ENCODE measurements around the gene ZNF592.

The ZNF592 gene

DNA sequence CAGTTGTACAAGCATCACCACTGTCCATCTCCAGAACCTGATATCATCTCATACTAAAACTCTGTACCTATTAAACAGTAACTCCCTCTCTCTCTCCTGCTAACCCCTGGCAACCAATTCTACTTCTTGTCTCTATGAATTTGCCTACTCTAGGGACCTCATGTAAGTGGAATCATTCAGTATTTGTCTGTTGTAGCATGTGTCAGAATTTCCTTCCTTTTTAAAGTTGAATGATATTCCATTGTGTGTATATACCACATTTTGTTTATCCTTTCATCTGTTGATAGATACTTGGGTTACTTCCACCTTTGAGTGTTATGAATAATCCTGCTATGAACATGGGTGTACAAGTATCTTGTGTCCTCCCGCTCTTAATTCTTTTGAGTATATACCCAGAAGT is 16.6 kb downstream of the ZNF592 start:
- H3K4me2 ChIP-seq (ENCODE audit: low read length), result no peak overlapping the region
- H3K27me3 ChIP-seq (ENCODE audit: control insufficient read depth, insufficient read depth, low read length), result no peaks in the 10 kb centered on the region
- no peak overlapping the region for H3K9ac ChIP-seq (ENCODE audit: low read depth, low read length)
- H3K36me3 ChIP-seq (ENCODE audit: insufficient read depth, low read length), result peaks cover 32% of the 10 kb centered on the region
- no peaks in the 10 kb centered on the region for H3K9me3 ChIP-seq (replicated peaks; ENCODE audit: low read length)
- peaks cover 17% of the 10 kb centered on the region for H3K4me1 ChIP-seq (ENCODE audit: control insufficient read depth, insufficient read depth, low read length)
- H3K4me3 ChIP-seq (ENCODE audit: low read length), result no peak overlapping the region

GRCh38 chr15:84765675-84766074 is 17.3 kb downstream of the ZNF592 start:
- H3K9me3 ChIP-seq (replicated peaks; ENCODE audit: low read length), result no peaks in the 10 kb centered on the region
- H3K36me3 ChIP-seq (ENCODE audit: insufficient read depth, low read length), result peaks cover 32% of the 10 kb centered on the region
- no peak overlapping the region for H3K9ac ChIP-seq (ENCODE audit: low read depth, low read length)
- peaks cover 17% of the 10 kb centered on the region for H3K4me1 ChIP-seq (ENCODE audit: control insufficient read depth, insufficient read depth, low read length)
- H3K4me2 ChIP-seq (ENCODE audit: low read length), result no peak overlapping the region
- no peaks in the 10 kb centered on the region for H3K27me3 ChIP-seq (ENCODE audit: control insufficient read depth, insufficient read depth, low read length)
- H3K4me3 ChIP-seq (ENCODE audit: low read length), result no peak overlapping the region

GRCh38 chr15:84766461-84767035 is 18.2 kb downstream of the ZNF592 start:
- Histone ChIP-seq H3K4me1 (ENCODE audit: control insufficient read depth, insufficient read depth, low read length) (peaks cover 13% of the 10 kb centered on the region), H3K36me3 (ENCODE audit: insufficient read depth, low read length) (peaks cover 32% of the 10 kb centered on the region), H3K4me2 (ENCODE audit: low read length) (no peak overlapping the region), H3K9me3 (replicated peaks; ENCODE audit: low read length) (no peaks in the 10 kb centered on the region), H3K9ac (ENCODE audit: low read depth, low read length) (no peak overlapping the region), H3K4me3 (ENCODE audit: low read length) (no peak overlapping the region), H3K27me3 (ENCODE audit: control insufficient read depth, insufficient read depth, low read length) (no peaks in the 10 kb centered on the region)

DNA sequence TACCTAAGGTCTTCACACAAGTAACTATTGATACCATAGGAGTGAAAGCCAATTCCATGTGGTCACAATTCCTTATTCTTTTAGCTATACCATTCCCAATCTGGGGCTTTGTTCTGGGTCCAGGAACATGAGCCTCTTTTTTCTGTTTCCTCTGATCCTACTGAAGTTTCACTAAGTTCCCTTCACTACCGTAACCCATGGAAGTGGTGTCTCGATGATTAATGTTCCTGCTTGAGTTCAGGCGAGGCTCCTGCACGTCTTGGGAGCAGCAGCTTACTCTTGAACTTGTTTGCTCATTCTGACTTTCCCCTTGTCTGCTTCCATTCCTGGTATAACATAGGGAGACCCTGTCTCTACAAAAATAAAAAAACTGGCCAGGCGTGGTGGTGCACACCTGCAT is 23.6 kb downstream of the ZNF592 start:
- no peaks in the 10 kb centered on the region for H3K4me1 ChIP-seq (ENCODE audit: control insufficient read depth, insufficient read depth, low read length)
- peaks cover 29% of the 10 kb centered on the region for H3K36me3 ChIP-seq (ENCODE audit: insufficient read depth, low read length)
- H3K4me2 ChIP-seq (ENCODE audit: low read length), result no peak overlapping the region
- H3K9ac ChIP-seq (ENCODE audit: low read depth, low read length), result no peak overlapping the region
- H3K4me3 ChIP-seq (ENCODE audit: low read length), result no peak overlapping the region
- no peaks in the 10 kb centered on the region for H3K27me3 ChIP-seq (ENCODE audit: control insufficient read depth, insufficient read depth, low read length)
- no peaks in the 10 kb centered on the region for H3K9me3 ChIP-seq (replicated peaks; ENCODE audit: low read length)

DNA sequence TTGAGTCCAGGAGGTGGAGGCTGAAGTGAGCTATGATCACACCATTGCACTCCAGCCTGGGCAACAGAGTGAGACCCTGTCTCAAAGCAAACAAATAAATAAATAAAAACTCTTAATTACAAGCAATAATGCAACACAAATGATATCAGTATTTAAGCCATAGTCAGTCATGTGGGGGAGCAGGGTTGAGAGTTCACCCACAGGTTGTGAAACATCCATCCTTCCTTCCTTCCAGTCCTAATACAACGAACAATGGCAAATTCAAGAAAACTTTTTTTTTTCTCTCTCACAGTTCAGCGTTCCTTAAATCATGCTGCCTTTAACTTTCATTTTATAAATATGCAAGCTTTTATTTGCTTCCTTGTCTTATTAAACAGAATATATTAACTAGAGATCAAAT is 24.1 kb downstream of the ZNF592 start:
- H3K36me3 ChIP-seq (ENCODE audit: insufficient read depth, low read length), result peaks cover 25% of the 10 kb centered on the region
- H3K4me3 ChIP-seq (ENCODE audit: low read length), result no peak overlapping the region
- H3K4me2 ChIP-seq (ENCODE audit: low read length), result no peak overlapping the region
- H3K9me3 ChIP-seq (replicated peaks; ENCODE audit: low read length), result no peaks in the 10 kb centered on the region
- no peaks in the 10 kb centered on the region for H3K27me3 ChIP-seq (ENCODE audit: control insufficient read depth, insufficient read depth, low read length)
- no peaks in the 10 kb centered on the region for H3K4me1 ChIP-seq (ENCODE audit: control insufficient read depth, insufficient read depth, low read length)
- H3K9ac ChIP-seq (ENCODE audit: low read depth, low read length), result no peak overlapping the region

GRCh38 chr15:84773716-84774115 is 25.3 kb downstream of the ZNF592 start:
- Histone ChIP-seq H3K4me2 (ENCODE audit: low read length) (no peak overlapping the region), H3K4me1 (ENCODE audit: control insufficient read depth, insufficient read depth, low read length) (no peaks in the 10 kb centered on the region), H3K9ac (ENCODE audit: low read depth, low read length) (no peak overlapping the region), H3K9me3 (replicated peaks; ENCODE audit: low read length) (no peaks in the 10 kb centered on the region), H3K36me3 (ENCODE audit: insufficient read depth, low read length) (peaks cover 25% of the 10 kb centered on the region), H3K4me3 (ENCODE audit: low read length) (no peak overlapping the region), H3K27me3 (ENCODE audit: control insufficient read depth, insufficient read depth, low read length) (no peaks in the 10 kb centered on the region)

DNA sequence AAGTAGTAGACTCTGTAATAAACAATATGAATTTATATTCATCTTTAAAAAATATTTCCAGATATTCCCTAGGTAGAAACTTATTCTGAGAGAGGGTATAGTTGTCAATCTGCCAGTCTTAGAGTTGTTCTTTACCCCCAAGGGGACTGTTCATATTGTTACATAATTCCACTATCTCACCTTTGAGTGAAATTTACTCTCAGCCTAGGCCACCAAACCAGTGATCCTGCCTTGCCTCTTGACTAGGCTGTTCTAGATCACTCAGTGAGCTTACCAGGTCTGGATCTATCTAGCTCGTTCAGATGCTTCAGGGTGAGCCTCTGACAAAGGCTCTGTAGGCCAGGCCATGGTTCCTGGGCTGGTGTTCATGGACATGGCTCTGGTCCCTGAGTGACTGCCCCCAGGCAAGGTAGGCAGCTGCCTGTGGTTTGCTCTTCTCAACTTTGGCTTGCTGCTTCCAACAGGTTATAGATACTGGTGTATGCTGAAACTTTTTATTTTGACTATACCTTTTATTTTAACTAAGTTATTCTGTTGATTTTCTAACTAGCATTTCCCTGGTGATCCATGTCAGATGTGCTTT is 27.6 kb downstream of the ZNF592 start:
- H3K36me3 ChIP-seq (ENCODE audit: insufficient read depth, low read length), result peaks cover 18% of the 10 kb centered on the region
- H3K9ac ChIP-seq (ENCODE audit: low read depth, low read length), result no peak overlapping the region
- no peak overlapping the region for H3K4me3 ChIP-seq (ENCODE audit: low read length)
- H3K4me2 ChIP-seq (ENCODE audit: low read length), result no peak overlapping the region
- no peaks in the 10 kb centered on the region for H3K27me3 ChIP-seq (ENCODE audit: control insufficient read depth, insufficient read depth, low read length)
- H3K9me3 ChIP-seq (replicated peaks; ENCODE audit: low read length), result no peaks in the 10 kb centered on the region
- no peaks in the 10 kb centered on the region for H3K4me1 ChIP-seq (ENCODE audit: control insufficient read depth, insufficient read depth, low read length)

GRCh38 chr15:84778194-84778593 is 29.8 kb downstream of the ZNF592 start:
- H3K9me3 ChIP-seq (replicated peaks; ENCODE audit: low read length), result no peaks in the 10 kb centered on the region
- H3K36me3 ChIP-seq (ENCODE audit: insufficient read depth, low read length), result peaks cover 28% of the 10 kb centered on the region
- H3K27me3 ChIP-seq (ENCODE audit: control insufficient read depth, insufficient read depth, low read length), result no peaks in the 10 kb centered on the region
- no peaks in the 10 kb centered on the region for H3K4me1 ChIP-seq (ENCODE audit: control insufficient read depth, insufficient read depth, low read length)
- H3K9ac ChIP-seq (ENCODE audit: low read depth, low read length), result no peak overlapping the region
- no peak overlapping the region for H3K4me2 ChIP-seq (ENCODE audit: low read length)
- no peak overlapping the region for H3K4me3 ChIP-seq (ENCODE audit: low read length)

GRCh38 chr15:84780492-84780891 is 32.1 kb downstream of the ZNF592 start:
- Histone ChIP-seq H3K36me3 (ENCODE audit: insufficient read depth, low read length) (peaks cover 47% of the 10 kb centered on the region), H3K4me1 (ENCODE audit: control insufficient read depth, insufficient read depth, low read length) (no peaks in the 10 kb centered on the region), H3K27me3 (ENCODE audit: control insufficient read depth, insufficient read depth, low read length) (no peaks in the 10 kb centered on the region)

DNA sequence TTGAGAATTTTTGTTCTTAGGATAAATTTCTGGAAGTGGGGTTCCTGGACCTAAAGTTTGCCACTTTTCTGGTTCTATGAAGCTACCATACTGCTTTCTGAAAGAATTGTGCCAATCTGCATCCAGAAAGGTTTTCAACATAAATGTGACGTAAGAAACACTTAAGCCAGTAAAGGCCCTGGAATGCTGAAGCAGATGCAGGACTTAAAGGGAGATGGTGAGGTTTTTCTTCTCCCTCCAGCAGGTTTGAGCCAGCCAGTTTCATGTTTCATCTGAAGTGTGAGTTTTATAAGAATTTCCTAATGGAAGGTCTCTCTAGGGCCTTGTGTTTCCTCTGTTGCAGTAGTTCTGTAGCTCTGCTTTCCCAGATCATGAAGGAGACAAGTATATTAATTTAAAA is 33.1 kb downstream of the ZNF592 start:
- Histone ChIP-seq H3K4me1 (ENCODE audit: control insufficient read depth, insufficient read depth, low read length) (no peaks in the 10 kb centered on the region), H3K36me3 (ENCODE audit: insufficient read depth, low read length) (peaks cover 46% of the 10 kb centered on the region), H3K27me3 (ENCODE audit: control insufficient read depth, insufficient read depth, low read length) (no peaks in the 10 kb centered on the region), H3K4me3 (ENCODE audit: low read length) (no peak overlapping the region), H3K4me2 (ENCODE audit: low read length) (no peak overlapping the region), H3K9me3 (replicated peaks; ENCODE audit: low read length) (no peaks in the 10 kb centered on the region), H3K9ac (ENCODE audit: low read depth, low read length) (no peak overlapping the region)

More at GRCh38 chr15:84780492-84780891, 32.1 kb downstream of the ZNF592 start:
- Histone ChIP-seq H3K9me3 (replicated peaks; ENCODE audit: low read length) (no peaks in the 10 kb centered on the region), H3K9ac (ENCODE audit: low read depth, low read length) (no peak overlapping the region), H3K4me3 (ENCODE audit: low read length) (no peak overlapping the region), H3K4me2 (ENCODE audit: low read length) (no peak overlapping the region)

GRCh38 chr15:84782346-84782745 is 34.0 kb downstream of the ZNF592 start:
- Histone ChIP-seq H3K9me3 (replicated peaks; ENCODE audit: low read length) (no peaks in the 10 kb centered on the region), H3K4me2 (ENCODE audit: low read length) (no peak overlapping the region), H3K4me1 (ENCODE audit: control insufficient read depth, insufficient read depth, low read length) (peaks cover 2% of the 10 kb centered on the region), H3K36me3 (ENCODE audit: insufficient read depth, low read length) (peaks cover 48% of the 10 kb centered on the region), H3K27me3 (ENCODE audit: control insufficient read depth, insufficient read depth, low read length) (no peaks in the 10 kb centered on the region), H3K4me3 (ENCODE audit: low read length) (no peak overlapping the region), H3K9ac (ENCODE audit: low read depth, low read length) (no peak overlapping the region)
